GM21526 (cell line): Measurements from ENCODE around the gene ITGB5.
A peak's percentile ranks its signal among the peaks of the same experiment; 100 is the strongest.
"Not testable (repeated sequence)": the region's sequence is repeated elsewhere in the genome, so short reads cannot be mapped to it uniquely, and the experiment has no call there.

Source experiments
- ATAC-seq: cut with Tn5 transposase; IDR thresholded peaks from one replicate; pipeline ENCODE4 v1.9.1; 2021; ENCODE audit warnings: moderate library complexity; ENCODE audit not compliant: unreplicated experiment, low FRiP score

The ITGB5 gene

DNA sequence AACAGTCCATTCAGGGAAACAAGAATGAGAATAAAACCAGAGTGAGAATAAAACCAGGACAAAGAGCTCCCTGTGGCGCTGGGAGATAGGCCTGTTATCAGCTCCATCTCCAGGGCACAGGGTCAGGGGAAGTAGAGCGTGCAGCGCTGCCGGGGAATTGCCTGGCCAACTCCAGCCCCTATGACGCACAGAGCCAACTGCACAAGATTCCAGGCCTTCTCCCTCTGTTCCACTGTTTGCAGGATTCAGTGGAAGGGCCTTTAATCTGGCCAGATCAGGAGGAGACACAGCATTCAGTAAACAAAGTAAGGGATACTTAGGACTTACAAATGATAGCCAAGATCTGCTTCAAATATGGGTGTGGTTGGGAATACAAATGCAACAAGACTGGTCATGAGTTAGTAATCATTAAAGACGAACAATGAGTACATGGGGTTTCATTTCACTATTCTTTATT, 49.4 kb downstream of the ITGB5 start:
- ATAC-seq = no peak

DNA sequence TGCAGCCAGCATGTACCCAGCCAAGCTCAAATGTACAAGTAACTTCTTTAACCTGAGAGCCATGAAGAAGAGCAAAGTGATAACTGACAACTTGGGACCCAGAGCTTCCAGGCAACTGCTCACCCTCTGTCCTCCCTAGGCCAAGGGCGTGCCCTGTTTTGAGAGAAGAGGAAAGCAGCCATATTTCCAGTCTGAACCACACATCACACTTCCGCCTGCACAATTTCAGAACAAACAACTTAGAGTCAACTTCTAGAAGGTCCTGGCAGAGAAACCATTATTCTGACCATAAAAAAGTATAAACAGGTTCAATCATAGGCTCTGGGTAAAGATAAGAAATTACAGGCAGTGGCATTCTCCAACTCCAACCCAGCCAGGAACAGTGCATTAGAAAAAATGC, 50.1 kb downstream of the ITGB5 start:
- ATAC-seq = no peak

DNA sequence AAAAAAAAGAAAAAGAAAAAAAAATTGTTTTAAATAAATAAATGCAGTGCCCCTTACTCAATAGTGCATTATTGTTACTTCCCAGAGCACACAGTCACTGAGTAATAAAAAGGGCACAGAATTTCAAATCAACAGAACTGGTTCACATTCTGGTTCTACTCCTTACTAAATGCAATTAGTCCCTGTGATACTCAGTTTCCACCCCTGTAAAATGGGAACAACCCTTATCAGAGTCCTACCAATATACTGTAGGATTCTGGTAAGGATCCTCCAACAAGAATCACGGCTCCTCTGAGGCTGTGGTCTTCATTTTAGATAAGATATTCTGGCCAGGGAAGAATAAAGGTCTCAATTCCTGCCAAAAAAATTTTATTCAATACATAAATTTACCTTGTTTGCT, 50.7 kb downstream of the ITGB5 start:
- no peak for ATAC-seq

DNA sequence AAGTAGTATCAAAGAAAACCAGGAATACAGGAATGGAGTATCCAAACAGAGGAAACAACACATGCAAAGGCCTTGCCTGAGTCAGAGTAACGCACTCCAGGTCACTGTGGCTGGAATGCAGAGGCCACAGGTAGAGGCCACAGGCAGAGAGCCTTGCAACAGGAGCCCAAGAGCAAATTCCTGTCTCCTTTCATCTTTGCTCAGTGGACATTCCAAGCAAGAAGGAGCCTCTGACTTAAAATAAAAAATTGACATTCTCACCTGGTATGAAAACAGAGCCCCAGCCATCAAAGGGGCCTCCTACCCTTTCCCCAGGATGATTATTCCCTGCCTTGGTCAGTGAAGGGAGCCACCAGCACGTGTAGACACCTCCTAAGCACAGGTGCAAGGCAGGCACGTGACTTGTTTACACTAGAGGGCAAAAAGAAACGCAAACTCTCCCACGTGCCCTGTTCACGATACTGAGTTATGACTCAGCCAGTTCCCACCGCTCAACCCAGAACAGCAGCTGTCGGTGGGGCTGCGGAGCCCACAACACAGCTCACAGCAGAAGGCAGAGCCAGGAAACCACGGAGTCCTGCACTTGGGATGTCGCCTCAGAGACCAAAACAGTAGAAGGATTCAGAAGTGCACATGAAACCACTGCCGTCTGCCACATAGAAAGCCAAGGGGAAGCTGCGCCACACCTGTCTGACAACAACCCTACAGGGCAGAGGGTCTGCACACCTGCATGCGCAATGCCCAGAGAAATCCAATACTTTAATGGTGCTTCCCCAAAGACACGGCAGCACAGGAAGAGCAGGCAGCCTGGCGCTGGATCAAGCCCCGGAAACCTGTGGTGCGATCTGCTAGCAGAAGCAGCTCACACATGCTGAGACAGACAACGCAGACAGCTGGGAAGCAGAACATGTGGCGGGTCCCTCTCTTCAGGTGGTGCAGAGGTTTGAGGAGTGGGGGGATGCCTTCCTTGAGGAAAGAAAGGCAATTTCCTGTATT, 52.1 kb downstream of the ITGB5 start:
- ATAC-seq = peak; percentile 87

DNA sequence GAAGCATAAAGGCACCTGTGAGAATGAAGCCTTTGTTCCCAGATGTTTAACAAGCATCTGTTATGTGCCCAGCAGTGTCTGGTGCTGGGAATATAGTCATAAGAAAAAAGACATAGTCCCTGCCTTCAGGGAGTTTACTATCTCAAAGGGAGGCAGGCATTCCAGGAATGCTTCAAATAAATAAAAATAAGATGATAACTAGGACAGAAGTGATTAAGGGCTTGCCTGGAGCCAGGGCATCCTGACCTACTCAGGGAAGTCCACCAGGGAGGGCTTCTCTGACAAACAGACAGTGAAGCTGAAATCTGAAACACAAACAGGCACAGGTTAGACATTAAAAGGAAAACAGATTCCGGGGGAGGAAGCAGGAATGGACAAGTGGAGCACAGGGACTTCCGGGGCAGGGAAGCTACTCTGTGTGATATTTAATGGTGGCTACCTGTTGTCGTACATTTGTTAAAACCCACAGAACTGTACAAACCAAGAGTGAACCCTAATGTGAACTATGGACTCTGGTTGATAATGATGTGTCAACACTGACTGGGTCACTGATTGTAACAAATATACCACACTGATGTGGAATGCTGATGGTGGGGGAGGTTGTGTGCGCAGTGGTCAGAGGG, 53.3 kb downstream of the ITGB5 start:
- ATAC-seq = no peak

DNA sequence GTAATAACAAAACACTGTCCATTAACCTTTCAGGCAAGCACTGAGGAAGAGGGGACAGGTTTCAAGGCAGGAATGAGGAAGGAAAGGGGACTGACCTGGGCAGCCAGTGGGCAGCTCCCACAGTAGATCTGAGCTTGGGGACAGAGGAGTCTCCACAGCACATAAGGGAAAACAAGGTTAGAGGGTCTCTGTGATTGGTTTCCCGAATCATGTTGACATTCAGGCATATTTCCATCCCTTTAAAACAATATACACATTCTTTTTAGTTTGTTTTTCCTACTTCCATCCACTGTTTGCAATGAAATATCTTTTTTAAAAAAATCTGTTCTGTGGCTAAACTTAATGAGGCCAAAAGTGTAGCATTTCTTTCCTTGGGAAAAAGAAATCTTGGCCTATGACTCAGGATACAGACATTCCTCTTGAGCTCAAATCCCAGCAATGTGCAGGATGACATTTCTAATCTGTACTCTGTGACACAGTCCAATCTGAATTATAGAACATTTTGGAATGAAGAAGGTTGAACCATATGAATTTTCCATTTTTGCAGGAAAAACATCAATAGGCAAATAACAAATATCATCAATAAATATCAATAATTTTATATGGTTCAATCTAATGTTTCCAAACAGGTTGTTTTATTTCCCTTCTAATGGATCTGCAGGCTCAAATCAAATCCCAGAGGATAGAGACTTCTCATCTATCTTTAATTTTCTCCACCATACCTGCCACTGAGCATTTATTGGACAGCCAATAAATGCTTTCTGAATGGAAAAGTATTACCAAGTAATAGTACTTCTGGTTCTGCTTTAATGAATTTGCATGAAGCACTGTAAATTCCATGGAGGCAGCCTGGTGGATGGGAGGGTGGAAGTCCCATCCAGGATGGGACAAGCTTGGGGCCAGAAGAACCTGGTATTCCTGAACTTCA, 54.1 kb downstream of the ITGB5 start:
- ATAC-seq = no peak

DNA sequence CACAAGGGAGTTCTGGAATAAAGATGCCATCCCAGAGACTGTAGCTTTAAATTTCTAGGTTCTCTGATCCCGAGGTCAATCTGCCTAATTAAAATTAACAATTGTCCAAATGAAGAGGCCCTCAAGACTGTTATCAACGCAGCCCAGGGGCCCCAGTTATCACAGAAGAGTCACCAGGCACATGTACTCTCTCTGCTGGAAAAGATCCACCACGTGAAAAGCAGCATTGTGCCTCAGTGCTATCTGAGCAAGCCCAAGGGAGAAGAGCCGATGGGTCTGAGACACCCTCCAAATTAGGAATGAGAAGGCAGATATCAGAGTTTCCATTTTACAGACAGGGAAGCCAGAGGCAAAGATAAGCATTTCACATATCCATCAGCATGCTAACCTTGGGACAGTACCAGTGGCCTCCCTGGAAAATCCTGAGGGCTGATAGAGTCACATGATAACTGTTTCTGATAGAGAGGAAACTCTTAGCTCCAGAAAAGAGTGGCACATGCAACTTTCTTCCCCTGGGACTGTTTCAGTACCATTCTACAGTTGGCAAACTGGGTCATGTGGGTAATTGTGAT, 55.5 kb downstream of the ITGB5 start:
- ATAC-seq = no peak

DNA sequence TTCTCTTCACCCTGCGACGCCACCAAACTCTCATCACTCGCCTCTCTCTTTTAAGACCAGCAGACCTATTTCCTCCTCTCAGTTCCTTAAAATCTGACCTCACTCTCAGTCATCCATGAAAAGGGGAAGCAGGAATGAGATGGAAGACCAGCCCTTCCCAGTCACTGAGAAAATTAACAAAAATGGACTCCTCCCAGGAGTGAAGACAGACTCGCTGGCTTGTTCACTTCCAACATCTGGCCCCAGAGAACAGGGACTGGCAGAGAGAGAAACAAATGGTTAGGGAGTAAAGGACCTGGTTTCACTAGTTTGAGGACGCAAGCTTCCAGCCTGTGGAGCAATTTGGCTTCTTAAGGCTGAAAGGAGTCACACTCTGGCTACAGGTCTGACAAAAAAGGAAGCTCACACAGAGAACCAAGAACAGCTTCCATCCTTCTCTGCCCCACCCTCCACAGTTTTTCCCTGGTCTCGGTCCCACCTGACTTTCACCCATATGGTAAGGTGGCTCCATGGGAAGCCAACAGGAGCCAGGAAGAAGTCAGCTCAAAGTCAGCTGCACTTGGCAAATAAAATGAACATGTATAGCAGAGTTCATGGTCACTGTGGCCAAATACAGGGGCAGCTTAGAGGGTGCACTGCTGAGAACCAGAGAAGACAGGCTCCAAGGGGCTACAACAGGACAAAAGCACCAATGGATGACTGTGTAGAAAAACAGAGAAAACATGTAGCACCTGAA, 57.2 kb downstream of the ITGB5 start:
- no peak for ATAC-seq

DNA sequence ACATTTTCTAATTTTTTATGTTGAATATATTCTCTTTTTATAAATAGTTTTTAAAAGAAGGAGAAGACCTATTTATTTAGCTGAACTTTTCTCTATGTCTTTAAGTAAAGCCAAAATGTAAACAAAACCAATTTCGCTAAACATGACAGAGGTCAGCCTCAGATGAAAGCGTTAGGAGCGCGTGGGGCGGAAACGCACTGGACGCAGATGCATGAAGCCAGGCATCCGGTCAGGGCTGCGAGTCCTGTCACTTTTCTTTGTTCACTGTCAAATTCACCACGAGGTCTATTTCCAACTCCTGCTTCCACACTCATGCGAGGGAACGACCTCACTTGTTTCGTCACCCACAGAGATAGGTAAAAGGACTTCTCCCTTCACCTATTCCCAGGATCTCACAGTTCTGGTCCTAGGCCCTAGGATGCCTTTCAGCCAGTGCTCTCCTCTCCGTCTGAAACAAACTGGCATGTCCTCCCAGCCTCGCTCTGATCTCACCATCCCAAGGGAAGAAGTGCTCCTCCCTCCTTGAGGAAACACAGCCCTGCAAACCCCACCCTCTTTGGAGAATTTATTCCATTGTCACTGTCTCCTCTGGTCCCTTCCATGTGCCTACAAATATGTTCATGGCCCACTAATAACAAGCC, 57.9 kb downstream of the ITGB5 start:
- ATAC-seq = no peak

DNA sequence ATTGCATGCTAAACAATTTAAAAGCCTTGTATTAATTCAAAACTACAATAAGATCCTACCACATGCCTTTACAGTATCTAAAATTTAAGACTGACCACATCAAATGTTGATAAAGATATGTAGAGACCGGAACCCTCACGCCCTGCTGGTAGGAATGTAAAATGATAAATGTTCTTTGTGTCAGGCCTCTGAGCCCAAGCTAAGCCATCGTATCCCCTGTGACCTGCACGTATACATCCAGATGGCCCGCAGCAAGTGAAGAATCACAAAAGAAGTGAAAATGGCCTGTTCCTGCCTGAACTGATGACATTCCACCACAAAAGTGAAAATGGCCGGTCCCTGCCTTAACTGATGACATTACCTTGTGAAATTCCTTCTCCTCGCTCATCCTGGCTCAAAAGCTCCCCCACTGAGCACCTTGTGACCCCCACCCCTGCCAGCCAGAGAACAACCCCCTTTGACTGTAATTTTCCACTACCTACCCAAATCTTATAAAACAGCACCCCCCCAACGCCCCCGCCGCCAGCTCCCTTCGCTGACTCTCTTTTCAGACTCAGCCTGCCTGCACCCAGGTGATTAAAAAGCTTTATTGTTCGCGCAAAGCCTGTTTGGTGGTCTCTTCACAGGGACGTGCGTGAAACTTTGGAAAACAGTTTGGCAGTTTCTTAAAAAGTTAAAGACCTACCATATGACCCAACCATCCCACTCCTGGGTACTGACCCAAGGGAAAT, 59.5 kb downstream of the ITGB5 start:
- ATAC-seq = not testable (repeated sequence)

DNA sequence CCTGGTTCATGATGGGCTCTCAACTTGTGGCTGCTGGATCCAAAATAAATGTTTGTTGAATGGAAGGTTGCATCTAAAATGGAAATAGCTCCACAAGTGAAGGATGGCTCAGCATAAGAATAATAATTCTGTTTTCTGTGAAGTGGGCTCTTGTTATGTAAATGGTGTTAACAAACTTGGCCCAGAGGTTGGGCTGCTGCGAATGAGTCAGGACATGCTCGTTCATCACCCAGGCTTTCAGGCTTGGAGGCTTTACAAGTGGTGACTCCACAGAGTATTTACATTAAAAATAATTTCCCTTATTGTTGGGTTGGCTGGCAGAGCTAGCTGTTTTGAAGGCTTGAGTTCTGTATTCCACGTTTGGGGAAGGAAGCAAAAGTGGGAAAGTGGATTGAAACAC, 60.5 kb downstream of the ITGB5 start:
- ATAC-seq = no peak

DNA sequence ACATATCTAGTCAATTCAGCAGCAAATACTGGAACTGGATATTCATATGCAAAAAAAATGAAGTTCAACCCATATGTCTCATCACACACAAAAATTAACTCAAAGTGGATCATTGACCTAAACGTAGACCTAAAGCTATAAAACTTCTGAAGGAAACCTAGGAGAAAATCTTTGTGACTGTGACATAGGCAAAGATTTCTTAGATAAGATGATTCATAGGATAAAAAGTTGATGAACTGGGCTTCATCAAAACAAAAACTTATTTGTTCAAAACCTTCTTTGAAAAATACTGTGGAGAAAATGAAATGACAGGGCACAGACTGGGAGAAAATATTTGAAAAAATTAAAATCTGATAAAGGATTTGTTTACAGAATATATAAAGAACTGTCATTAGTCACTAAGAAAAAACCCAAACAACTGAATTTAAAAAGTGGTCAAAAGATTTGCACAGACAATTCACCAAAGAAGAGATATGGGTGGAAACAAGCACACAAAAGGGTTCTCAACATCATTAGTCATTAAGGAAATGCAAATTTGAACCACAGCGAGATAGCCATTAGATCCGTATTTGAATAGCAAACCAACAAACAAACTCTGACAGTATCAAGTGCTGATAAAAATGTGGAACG, 62.8 kb downstream of the ITGB5 start:
- ATAC-seq = no peak

DNA sequence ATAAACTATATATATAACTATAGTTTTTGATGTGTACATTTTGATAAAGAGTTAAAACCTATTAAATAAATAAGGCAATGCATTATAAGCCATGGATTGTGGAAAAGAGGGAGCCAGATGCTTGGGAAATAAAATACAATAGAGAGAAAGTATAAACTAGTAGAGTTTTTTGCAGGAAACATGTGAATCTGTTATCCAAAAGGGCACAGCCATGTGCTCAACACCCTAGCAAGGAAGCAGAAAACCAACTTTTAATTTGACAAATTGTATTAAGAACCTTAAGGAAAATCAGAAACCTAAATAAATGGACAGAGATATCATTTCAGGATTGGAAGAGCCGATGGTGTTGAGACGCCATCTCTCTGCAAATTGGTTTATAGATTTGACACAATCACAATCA, 63.5 kb downstream of the ITGB5 start:
- no peak for ATAC-seq

DNA sequence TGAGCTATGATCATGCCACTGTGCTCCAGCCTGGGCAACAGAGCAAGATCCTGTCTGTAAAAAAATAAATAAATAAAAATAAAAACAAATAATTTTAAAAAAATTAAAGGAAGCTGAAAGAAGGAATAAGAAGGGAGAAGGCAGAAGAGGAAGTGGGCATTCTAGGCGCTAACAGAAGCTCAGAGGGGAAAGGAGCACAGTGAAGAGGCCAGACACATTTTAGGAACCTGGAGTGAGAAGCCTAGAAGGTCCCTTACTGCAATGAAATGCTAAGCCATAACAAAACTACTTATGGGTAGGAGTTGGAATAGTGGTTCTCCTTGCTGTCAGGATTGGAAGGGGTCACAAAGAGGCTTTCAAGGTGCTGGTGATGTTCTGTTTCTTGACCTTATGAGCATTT, 64.0 kb downstream of the ITGB5 start:
- ATAC-seq = no peak

DNA sequence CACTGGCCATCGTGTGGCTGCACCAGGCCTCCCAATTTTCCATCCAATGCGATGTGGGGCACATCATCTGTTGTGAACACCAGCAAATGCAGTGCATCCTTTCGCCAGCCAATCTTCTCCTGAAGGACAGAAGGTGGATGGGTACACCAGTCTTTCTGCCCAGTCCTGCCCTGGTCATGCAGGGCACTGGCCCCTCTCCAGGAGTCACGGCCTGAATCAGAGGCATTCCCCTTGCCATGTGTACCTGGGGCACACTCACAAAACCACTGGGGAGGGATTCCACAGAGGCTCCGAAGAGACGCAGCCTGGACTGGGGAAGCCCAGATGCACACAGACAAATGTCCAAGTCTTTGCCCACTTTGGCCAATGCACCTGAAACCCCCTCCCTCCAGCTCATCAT, 65.8 kb downstream of the ITGB5 start:
- no peak for ATAC-seq

DNA sequence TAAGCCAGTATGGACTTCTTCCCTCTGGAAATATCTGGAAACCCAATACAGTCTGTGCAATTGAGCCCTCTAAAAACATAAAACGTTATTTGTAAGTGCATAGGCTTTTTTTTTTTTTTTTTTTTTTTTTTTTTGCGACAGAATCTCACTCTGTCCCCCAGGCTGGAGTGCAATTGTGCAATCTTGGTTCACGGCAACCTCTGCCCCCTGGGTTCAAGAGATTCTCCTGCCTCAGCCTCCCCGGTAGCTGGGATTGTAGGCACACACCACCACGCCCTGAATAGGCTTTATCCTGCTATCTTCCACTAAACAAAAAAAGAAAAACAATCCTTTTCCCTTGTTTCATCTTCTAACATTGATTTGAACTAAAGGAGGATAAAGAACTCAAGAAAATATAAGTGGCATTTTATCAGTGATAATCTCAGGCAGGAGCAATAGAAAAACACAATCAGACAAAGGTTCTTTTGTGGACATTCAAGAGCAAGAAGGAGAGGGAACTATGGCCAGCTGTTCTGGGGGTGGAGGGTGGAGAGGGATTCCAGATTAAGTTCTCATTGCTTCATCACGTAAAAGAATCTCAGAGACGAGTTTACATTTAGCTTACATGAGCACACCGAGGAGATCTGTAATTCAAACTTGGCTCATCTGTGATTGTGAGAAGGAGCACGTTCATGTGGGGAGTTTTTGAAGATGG, 68.6 kb downstream of the ITGB5 start:
- no peak for ATAC-seq

DNA sequence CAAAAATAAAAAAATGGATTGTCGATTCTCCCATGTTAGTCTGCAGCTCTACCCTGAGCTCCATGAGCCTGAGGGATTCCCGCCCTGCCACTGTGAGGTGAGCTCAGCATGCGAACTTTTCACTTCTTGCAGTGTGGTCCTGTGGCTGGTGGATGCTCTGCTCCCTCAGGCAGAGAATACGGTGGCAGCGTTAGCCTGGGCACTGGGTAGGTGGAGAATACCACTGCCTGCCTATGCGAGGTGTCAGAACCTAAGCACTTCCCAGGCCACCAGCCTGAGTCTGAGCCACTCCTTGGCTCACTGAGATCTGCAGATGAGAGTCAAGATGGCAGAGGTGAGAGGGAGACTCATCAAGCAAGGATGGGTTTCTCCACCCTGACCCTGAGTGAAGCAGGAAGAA, 70.1 kb downstream of the ITGB5 start:
- ATAC-seq = no peak

DNA sequence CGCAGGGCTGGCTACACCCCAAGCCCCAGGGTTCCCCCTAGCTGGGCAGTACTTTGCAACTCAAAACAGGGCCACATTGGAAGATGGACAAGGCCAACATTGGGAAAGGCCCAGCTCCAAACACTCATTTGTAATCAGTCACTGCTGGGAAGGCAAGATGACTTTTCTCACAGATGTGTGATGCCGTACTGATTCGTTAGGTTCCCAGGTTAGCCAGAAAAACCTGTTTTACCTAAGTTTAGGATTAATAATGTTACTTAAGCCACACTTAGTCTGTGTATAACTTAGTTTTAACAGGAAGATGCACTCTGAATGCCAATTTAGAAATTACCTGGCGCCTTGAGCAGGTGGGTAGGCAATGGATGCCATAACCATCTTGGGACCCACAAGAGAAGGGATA, 71.0 kb downstream of the ITGB5 start:
- no peak for ATAC-seq
